LHCN-M2 (cell line): Measurements from ENCODE around the gene PAIP2. TPM values are rescaled to one million over a fixed set of nuclear protein-coding genes. Genes with fewer than 3 reads are reported as not detected.
"Not testable (repeated sequence)": the region's sequence is repeated elsewhere in the genome, so short reads cannot be mapped to it uniquely, and the experiment has no call there.

ENCODE experiments used
- DNase-seq: peaks from one replicate; pipeline ENCODE4 v3.0.0-alpha.2; 2012; ENCODE audit warnings: low read depth
- total RNA-seq: library from RNA; depleted of rRNA; stranded (reverse); fragments of >200 nt; gene quantifications from 2 replicates; pipeline ENCODE4 v1.2.3, GENCODE V29; 2014

The PAIP2 gene
- total RNA-seq, 1 experiment from 2014 or later: 50.1 TPM

GRCh38 chr5:139315056-139315615 lies 26.5 kb upstream of the PAIP2 start:
- no peak for DNase-seq

GRCh38 chr5:139335811-139336210 lies 5.8 kb upstream of the PAIP2 start:
- no peak for DNase-seq

- no peak for DNase-seq
These were observed 1.6 kb upstream of the PAIP2 start for GRCh38 chr5:139340051-139340450.

GRCh38 chr5:139341187-139341688 lies 416 bp upstream of the PAIP2 start:
- DNase-seq: no peak

- DNase-seq: no peak
These were observed 719 bp downstream of the PAIP2 start for GRCh38 chr5:139342423-139342723.

- DNase-seq: no peak
These were observed 1.8 kb downstream of the PAIP2 start for GRCh38 chr5:139343476-139343875.

GRCh38 chr5:139344177-139344576 lies 2.5 kb downstream of the PAIP2 start:
- no peak for DNase-seq

GRCh38 chr5:139345442-139345841 lies 3.8 kb downstream of the PAIP2 start:
- DNase-seq: not testable (repeated sequence)

- not testable (repeated sequence) for DNase-seq
These were observed 6.2 kb downstream of the PAIP2 start for GRCh38 chr5:139347863-139348262.

- DNase-seq: no peak
These were observed 12.5 kb downstream of the PAIP2 start for GRCh38 chr5:139354186-139354585.

GRCh38 chr5:139355900-139356299 lies 14.2 kb downstream of the PAIP2 start:
- DNase-seq: not testable (repeated sequence)

GRCh38 chr5:139358064-139358463 lies 16.4 kb downstream of the PAIP2 start:
- no peak for DNase-seq

- DNase-seq: no peak
These were observed 18.7 kb downstream of the PAIP2 start for GRCh38 chr5:139360384-139360783.

GRCh38 chr5:139361835-139362429 lies 20.3 kb downstream of the PAIP2 start:
- DNase-seq: no peak

- DNase-seq: no peak
These were observed 22.3 kb downstream of the PAIP2 start for GRCh38 chr5:139363937-139364336.

GRCh38 chr5:139364466-139364865 lies 22.8 kb downstream of the PAIP2 start:
- no peak for DNase-seq

- peak; percentile 40 for DNase-seq
These were observed 27.0 kb downstream of the PAIP2 start for GRCh38 chr5:139368613-139369012.

GRCh38 chr5:139369181-139369580 lies 27.5 kb downstream of the PAIP2 start:
- peak; percentile 85 for DNase-seq

GRCh38 chr5:139371482-139372435 lies 30.1 kb downstream of the PAIP2 start:
- no peak for DNase-seq

GRCh38 chr5:139374909-139375308 lies 33.3 kb downstream of the PAIP2 start:
- DNase-seq: no peak

GRCh38 chr5:139376364-139376763 lies 34.7 kb downstream of the PAIP2 start:
- DNase-seq: no peak

- no peak for DNase-seq
These were observed 35.6 kb downstream of the PAIP2 start for GRCh38 chr5:139377226-139377625.
